CD14-positive monocyte (primary cell): Measurements from ENCODE around the gene CAPN11. TPM values are rescaled to one million over a fixed set of nuclear protein-coding genes. Genes with fewer than 3 reads are reported as not detected.

Experiments
- DNase-seq, 3 donors: peaks; one replicate each; pipeline ENCODE4 v3.0.0-alpha.2; 2011 to 2022
- H2AFZ ChIP-seq: 2 replicates; pipeline ENCODE4 v1.6.0; 2012; ENCODE audit warnings: mild to moderate bottlenecking, low read depth, low read length, inconsistent platforms; ENCODE audit not compliant: insufficient read depth, poor library complexity, severe bottlenecking
- H3K27ac ChIP-seq, 2 donors: 1 replicate in 1 of 2; 2 replicates in 1 of 2; pipeline ENCODE4 v1.5.1; 2012 to 2013; ENCODE audit warnings: low read length in 2 of 2, control low read depth in 1 of 2, inconsistent platforms in 1 of 2, low read depth in 1 of 2, mild to moderate bottlenecking in 1 of 2
- H3K27me3 ChIP-seq, 2 donors: one replicate each; pipeline versions ENCODE4 v1.6.0 to v1.6.1; 2011 to 2013; ENCODE audit warnings: low read length in 2 of 2; ENCODE audit not compliant: control insufficient read depth in 2 of 2, insufficient read depth in 2 of 2
- H3K36me3 ChIP-seq, 2 donors: replicated peaks in 1 of 2; 1 replicate in 1 of 2; 2 replicates in 1 of 2; pipeline versions ENCODE4 v1.5.1 to v1.6.1; 2012 to 2013; ENCODE audit warnings: low read length in 2 of 2, control low read depth in 1 of 2, inconsistent platforms in 1 of 2, mild to moderate bottlenecking in 1 of 2; ENCODE audit not compliant: insufficient read depth in 2 of 2, control insufficient read depth in 1 of 2
- H3K4me1 ChIP-seq, 2 donors: 1 replicate in 1 of 2; 2 replicates in 1 of 2; pipeline versions ENCODE4 v1.5.1 to v1.6.1; 2012 to 2013; ENCODE audit warnings: low read length in 2 of 2, control low read depth in 1 of 2, inconsistent platforms in 1 of 2, mild to moderate bottlenecking in 1 of 2, moderate library complexity in 1 of 2; ENCODE audit not compliant: insufficient read depth in 2 of 2, control insufficient read depth in 1 of 2
- H3K4me2 ChIP-seq: replicated peaks from 2 replicates; pipeline ENCODE3; 2012; ENCODE audit warnings: low read length, moderate library complexity, mild to moderate bottlenecking; ENCODE audit not compliant: poor library complexity, severe bottlenecking; ENCODE audit errors: extremely low read depth
- H3K4me3 ChIP-seq, 3 experiments: fragments of 200-600 bp in 1 of 3; sonication (generic) in 1 of 3; replicated peaks in 1 of 3; 1 replicate in 2 of 3; 2 replicates in 1 of 3; pipeline ENCODE4 v1.5.1; 2011 to 2013; ENCODE audit warnings: low read length in 3 of 3, mild to moderate bottlenecking in 3 of 3, control low read depth in 2 of 3, low read depth in 2 of 3, inconsistent platforms in 1 of 3, moderate library complexity in 1 of 3
- H3K79me2 ChIP-seq: 2 replicates; pipeline ENCODE4 v1.6.0; 2012; ENCODE audit warnings: mild to moderate bottlenecking, control low read depth, inconsistent platforms, low read length, moderate library complexity; ENCODE audit not compliant: insufficient read depth
- H3K9ac ChIP-seq: 2 replicates; pipeline ENCODE4 v1.6.0; 2017; ENCODE audit warnings: low read length, mild to moderate bottlenecking; ENCODE audit not compliant: insufficient read depth, poor library complexity, severe bottlenecking
- H3K9me3 ChIP-seq, 2 donors: replicated peaks in 1 of 2; 1 replicate in 1 of 2; 2 replicates in 1 of 2; pipeline versions ENCODE4 v1.5.1 to v1.6.1; 2012 to 2013; ENCODE audit warnings: low read length in 2 of 2, control low read depth in 1 of 2; ENCODE audit not compliant: control insufficient read depth in 1 of 2, insufficient read depth in 1 of 2
- H4K20me1 ChIP-seq: 2 replicates; pipeline ENCODE4 v1.6.0; 2012; ENCODE audit warnings: mild to moderate bottlenecking, low read length, control low read depth, moderate library complexity; ENCODE audit not compliant: insufficient read depth
- H3K27ac Mint-ChIP-seq, 7 donors: one replicate each; pipeline ENCODE4 v1.8.0; 2020; ENCODE audit warnings: mild to moderate bottlenecking in 7 of 7, mixed read lengths in 7 of 7, moderate library complexity in 6 of 7, inconsistent platforms in 2 of 7
- H3K27me3 Mint-ChIP-seq, 3 donors: one replicate each; pipeline ENCODE4 v1.8.0; 2021 to 2022; ENCODE audit warnings: low read depth in 3 of 3, mild to moderate bottlenecking in 3 of 3, mixed read lengths in 3 of 3, moderate library complexity in 3 of 3, inconsistent platforms in 1 of 3
- H3K36me3 Mint-ChIP-seq, 2 donors: one replicate each; pipeline ENCODE4 v1.8.0; 2020; ENCODE audit warnings: mixed read lengths in 2 of 2, inconsistent platforms in 1 of 2, mild to moderate bottlenecking in 1 of 2
- H3K4me1 Mint-ChIP-seq: one replicate; pipeline ENCODE4 v1.8.0; 2020; ENCODE audit warnings: mild to moderate bottlenecking, mixed read lengths
- H3K4me3 Mint-ChIP-seq, 2 donors: one replicate each; pipeline ENCODE4 v1.8.0; 2020; ENCODE audit warnings: mild to moderate bottlenecking in 2 of 2, mixed read lengths in 2 of 2, moderate library complexity in 1 of 2
- H3K9me3 Mint-ChIP-seq, 7 donors: one replicate each; pipeline ENCODE4 v1.8.0; 2020 to 2022; ENCODE audit warnings: mixed read lengths in 7 of 7, mild to moderate bottlenecking in 6 of 7, moderate library complexity in 6 of 7, inconsistent platforms in 2 of 7
- WGBS: methylation state at CpG from one replicate; pipeline ENCODE4 v1.1.5; 2013; ENCODE audit warnings: missing lambda C conversion rate; ENCODE audit not compliant: insufficient coverage; 5-methylcytosine and 5-hydroxymethylcytosine counted together
- intact Hi-C, 2 donors: fragments of 100-400 bp; cut with micrococcal nuclease; formaldehyde crosslinking; loops; one replicate each; pipeline versions ENCODE4 v1.15.0 to v1.15.1; 2023
- polyA plus RNA-seq, 3 donors: library from polyadenylated mRNA; depleted of rRNA in 1 of 3; unstranded in 2 of 3; stranded (reverse) in 1 of 3; fragments of 300-500 nt in 2 of 3; fragments of >200 nt in 1 of 3; fragmentation: Illumina TruSeq in 2 of 3; gene quantifications; 1 replicate in 2 of 3; 2 replicates in 1 of 3; pipeline ENCODE4 v1.2.3, GENCODE V29; 2012 to 2021
- TF ChIP-seq, protein P1 (sequence below): fragments of 200-600 bp; IDR thresholded peaks from one replicate; pipeline ENCODE4 v1.8.0; 2022; ENCODE audit warnings: antibody characterized with exemption, mild to moderate bottlenecking

Gene CAPN11
- polyA plus RNA-seq, 3 donors, result 0.11 TPM; not detected in 2

GRCh38 chr6:44216677-44217331 is 58.2 kb downstream of the CAPN11 start, which contains the start of gene MYMX:
MYMX (plus strand) TSS chr6:44216926; CDS start chr6:44217472, 546 bp downstream.
- H3K9ac ChIP-seq, result no peak within 1 kb of the TSS
- H3K4me2 ChIP-seq, result no peak within 1 kb of the TSS
- no peaks in the 10 kb centered on the region for H3K9me3 Mint-ChIP-seq
- peak within 1 kb of the TSS in 1 of 2 donors; percentile 72 for H3K27ac ChIP-seq
- H3K36me3 Mint-ChIP-seq, result peaks cover 0 to 3% of the 10 kb centered on the region in 2 donors
- no peaks in the 10 kb centered on the region for H3K27me3 ChIP-seq
- peak within 1 kb of the TSS; percentile 33 to 88 (median 76) for H3K27ac Mint-ChIP-seq
- TF ChIP-seq, protein P1, sequence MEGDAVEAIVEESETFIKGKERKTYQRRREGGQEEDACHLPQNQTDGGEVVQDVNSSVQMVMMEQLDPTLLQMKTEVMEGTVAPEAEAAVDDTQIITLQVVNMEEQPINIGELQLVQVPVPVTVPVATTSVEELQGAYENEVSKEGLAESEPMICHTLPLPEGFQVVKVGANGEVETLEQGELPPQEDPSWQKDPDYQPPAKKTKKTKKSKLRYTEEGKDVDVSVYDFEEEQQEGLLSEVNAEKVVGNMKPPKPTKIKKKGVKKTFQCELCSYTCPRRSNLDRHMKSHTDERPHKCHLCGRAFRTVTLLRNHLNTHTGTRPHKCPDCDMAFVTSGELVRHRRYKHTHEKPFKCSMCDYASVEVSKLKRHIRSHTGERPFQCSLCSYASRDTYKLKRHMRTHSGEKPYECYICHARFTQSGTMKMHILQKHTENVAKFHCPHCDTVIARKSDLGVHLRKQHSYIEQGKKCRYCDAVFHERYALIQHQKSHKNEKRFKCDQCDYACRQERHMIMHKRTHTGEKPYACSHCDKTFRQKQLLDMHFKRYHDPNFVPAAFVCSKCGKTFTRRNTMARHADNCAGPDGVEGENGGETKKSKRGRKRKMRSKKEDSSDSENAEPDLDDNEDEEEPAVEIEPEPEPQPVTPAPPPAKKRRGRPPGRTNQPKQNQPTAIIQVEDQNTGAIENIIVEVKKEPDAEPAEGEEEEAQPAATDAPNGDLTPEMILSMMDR, result no peak
- peaks cover 49% of the 10 kb centered on the region for H3K4me1 Mint-ChIP-seq
- peaks cover 52 to 55% of the 10 kb centered on the region in 2 donors for H3K4me1 ChIP-seq
- H2AFZ ChIP-seq, result peak within 1 kb of the TSS; percentile 13
- H3K4me3 ChIP-seq, result no peak within 1 kb of the TSS
- peaks cover 0 to 3% (median 2%) of the 10 kb centered on the region in 3 donors for H3K27me3 Mint-ChIP-seq
- intact Hi-C loops, result no loop called here
- WGBS, result 38% methylated on average over 5 of the region's 7 CpGs
- no peaks in the 10 kb centered on the region for H3K9me3 ChIP-seq
- peak within 1 kb of the TSS in 1 of 2 donors; percentile 60 for H3K4me3 Mint-ChIP-seq
- no peaks in the 10 kb centered on the region for H3K36me3 ChIP-seq
- peaks cover 3% of the 10 kb centered on the region for H3K79me2 ChIP-seq
- no peaks in the 10 kb centered on the region for H4K20me1 ChIP-seq
- DNase-seq, result no peak

GRCh38 chr6:44217332-44218143 is 58.9 kb downstream of the CAPN11 start:
- Mint-ChIP-seq H3K27me3 (peaks cover 2 to 4% (median 3%) of the 10 kb centered on the region in 3 donors), H3K36me3 (peaks cover 0 to 3% of the 10 kb centered on the region in 2 donors), H3K4me1 (peaks cover 52% of the 10 kb centered on the region), H3K4me3 (no peak overlapping the region), H3K9me3 (no peaks in the 10 kb centered on the region), H3K27ac (peak overlapping the region; percentile 88 to 97 (median 92))
- Histone ChIP-seq H3K27me3 (peaks cover 0 to 2% of the 10 kb centered on the region in 2 donors), H3K9ac (no peak overlapping the region), H3K4me1 (peaks cover 55 to 57% of the 10 kb centered on the region in 2 donors), H3K9me3 (no peaks in the 10 kb centered on the region), H3K4me2 (peak overlapping the region; percentile 91), H3K27ac (peak overlapping the region; percentile 72 to 88), H3K36me3 (no peaks in the 10 kb centered on the region), H3K79me2 (peaks cover 3% of the 10 kb centered on the region), H3K4me3 (peak overlapping the region in 1 of 3 experiments; percentile 78), H2AFZ (no peak overlapping the region), H4K20me1 (no peaks in the 10 kb centered on the region)
- TF ChIP-seq, protein P1, result no peak
- DNase-seq, result no peak
- WGBS, result 86% methylated on average over 14 of the region's 16 CpGs
- intact Hi-C loops, result no loop called here
